RWPE1 (cell line): ENCODE measurements around the gene DERA.

Experiments
- CTCF ChIA-PET: fragments of 350-600 bp; sonication (Branson Sonifier 250); formaldehyde crosslinking; extraction: SDS; loops from one replicate; lab custom pipeline; 2021; lab: Yijun Ruan, JAX
- POLR2A ChIA-PET: fragments of 400-600 bp; formaldehyde crosslinking; extraction: SDS; loops from one replicate; lab custom pipeline; 2020; ENCODE audit warnings: antibody characterized with exemption; ENCODE audit not compliant: low non-redundant PET; lab: Yijun Ruan, JAX
- DNase-seq: peaks from one replicate; pipeline ENCODE4 v3.0.0; 2012; ENCODE audit warnings: low spot score
- H3K27ac ChIP-seq: fragments of 450-650 bp; 2 replicates; pipeline ENCODE4 v1.5.1; 2017
- TF ChIP-seq, protein P1 (sequence below): fragments of 450-650 bp; conservative IDR thresholded peaks from 2 replicates; pipeline ENCODE4 v1.5.1; 2017; ENCODE audit warnings: low read depth, mild to moderate bottlenecking

DERA gene

DNA sequence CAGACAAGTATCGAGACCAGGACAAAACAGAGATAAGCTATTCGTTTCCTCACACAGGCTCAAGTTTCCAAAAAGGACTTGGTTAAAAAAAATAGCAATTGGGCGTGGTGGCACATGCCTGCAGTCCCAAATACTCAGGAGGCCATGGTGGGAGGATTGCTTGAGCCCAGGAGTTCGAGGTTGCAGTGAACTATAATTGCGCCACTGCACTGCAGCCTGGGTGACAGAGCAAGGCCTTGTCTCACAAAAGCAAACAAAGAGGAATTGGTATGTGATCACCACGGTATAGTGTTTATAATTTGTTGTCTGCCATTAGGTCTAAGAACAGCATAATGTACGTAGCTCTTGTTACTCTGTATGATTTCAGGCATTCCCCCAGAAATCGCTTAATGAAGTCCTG lies 175.3 kb downstream of the DERA start:
- TF ChIP-seq, protein P1, sequence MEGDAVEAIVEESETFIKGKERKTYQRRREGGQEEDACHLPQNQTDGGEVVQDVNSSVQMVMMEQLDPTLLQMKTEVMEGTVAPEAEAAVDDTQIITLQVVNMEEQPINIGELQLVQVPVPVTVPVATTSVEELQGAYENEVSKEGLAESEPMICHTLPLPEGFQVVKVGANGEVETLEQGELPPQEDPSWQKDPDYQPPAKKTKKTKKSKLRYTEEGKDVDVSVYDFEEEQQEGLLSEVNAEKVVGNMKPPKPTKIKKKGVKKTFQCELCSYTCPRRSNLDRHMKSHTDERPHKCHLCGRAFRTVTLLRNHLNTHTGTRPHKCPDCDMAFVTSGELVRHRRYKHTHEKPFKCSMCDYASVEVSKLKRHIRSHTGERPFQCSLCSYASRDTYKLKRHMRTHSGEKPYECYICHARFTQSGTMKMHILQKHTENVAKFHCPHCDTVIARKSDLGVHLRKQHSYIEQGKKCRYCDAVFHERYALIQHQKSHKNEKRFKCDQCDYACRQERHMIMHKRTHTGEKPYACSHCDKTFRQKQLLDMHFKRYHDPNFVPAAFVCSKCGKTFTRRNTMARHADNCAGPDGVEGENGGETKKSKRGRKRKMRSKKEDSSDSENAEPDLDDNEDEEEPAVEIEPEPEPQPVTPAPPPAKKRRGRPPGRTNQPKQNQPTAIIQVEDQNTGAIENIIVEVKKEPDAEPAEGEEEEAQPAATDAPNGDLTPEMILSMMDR: no peak
- POLR2A ChIA-PET: no interaction called here
- CTCF ChIA-PET: no interaction called here
- H3K27ac ChIP-seq: no peak overlapping the region
- no peak for DNase-seq

DNA sequence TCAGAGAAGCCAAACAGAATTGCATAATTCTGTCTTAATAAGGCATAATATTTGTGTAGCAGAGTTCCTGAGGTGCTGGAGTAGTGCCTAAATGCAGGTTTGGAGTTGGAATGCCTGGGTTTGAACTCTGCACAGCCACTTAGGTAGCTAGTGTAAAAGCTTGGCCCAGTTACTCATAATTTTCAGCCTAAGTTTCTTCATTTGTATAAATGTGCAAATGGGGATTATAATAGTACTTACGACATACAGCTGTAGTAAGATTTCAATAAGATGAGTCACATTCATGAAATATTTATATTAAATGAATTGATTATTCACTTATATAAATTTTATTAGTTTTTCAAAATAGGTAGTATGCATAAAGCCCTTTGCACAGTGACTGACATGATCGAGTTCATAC lies 175.8 kb downstream of the DERA start:
- ChIA-PET POLR2A (no interaction called here), CTCF (no interaction called here)
- no peak for DNase-seq
- TF ChIP-seq, protein P1: no peak
- H3K27ac ChIP-seq: no peak overlapping the region
